B cell (primary cell): ENCODE results near the gene GABRR3.

ENCODE experiments used
- EZH2 ChIP-seq: IDR thresholded peaks from 2 replicates; pipeline ENCODE4 v1.6.1; 2012; ENCODE audit warnings: borderline replicate concordance, low read depth, mild to moderate bottlenecking, moderate library complexity, low read length; ENCODE audit not compliant: insufficient read depth, poor library complexity, severe bottlenecking
- TF ChIP-seq, protein P1 (sequence below): fragments of 200-600 bp; IDR thresholded peaks from one replicate; pipeline ENCODE4 v1.8.0; 2022; ENCODE audit warnings: antibody characterized with exemption, mild to moderate bottlenecking

GRCh38 chr3:98048586-98048985 is 13.5 kb upstream of the GABRR3 start:
- TF ChIP-seq, protein P1, sequence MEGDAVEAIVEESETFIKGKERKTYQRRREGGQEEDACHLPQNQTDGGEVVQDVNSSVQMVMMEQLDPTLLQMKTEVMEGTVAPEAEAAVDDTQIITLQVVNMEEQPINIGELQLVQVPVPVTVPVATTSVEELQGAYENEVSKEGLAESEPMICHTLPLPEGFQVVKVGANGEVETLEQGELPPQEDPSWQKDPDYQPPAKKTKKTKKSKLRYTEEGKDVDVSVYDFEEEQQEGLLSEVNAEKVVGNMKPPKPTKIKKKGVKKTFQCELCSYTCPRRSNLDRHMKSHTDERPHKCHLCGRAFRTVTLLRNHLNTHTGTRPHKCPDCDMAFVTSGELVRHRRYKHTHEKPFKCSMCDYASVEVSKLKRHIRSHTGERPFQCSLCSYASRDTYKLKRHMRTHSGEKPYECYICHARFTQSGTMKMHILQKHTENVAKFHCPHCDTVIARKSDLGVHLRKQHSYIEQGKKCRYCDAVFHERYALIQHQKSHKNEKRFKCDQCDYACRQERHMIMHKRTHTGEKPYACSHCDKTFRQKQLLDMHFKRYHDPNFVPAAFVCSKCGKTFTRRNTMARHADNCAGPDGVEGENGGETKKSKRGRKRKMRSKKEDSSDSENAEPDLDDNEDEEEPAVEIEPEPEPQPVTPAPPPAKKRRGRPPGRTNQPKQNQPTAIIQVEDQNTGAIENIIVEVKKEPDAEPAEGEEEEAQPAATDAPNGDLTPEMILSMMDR: no peak
- TF ChIP-seq EZH2: no peak
